Karpas-422 (cell line): ENCODE data around the gene LCMT2. TPM values are rescaled to one million over a fixed set of nuclear protein-coding genes. Genes with fewer than 3 reads are reported as not detected.

Source experiments
- DNase-seq: peaks from one replicate; pipeline ENCODE4 v3.0.0-alpha.2; 2015
- H2AFZ ChIP-seq: fragments of 200-600 bp; sonication (generic); 2 replicates; pipeline ENCODE4 v1.6.1; 2014; ENCODE audit warnings: antibody characterized with exemption, low read length, mixed read lengths
- H3K27ac ChIP-seq: fragments of 200-600 bp; sonication (generic); 2 replicates; pipeline ENCODE4 v1.5.1; 2014; ENCODE audit warnings: mild to moderate bottlenecking, low read length, moderate library complexity
- H3K27me3 ChIP-seq: fragments of 200-600 bp; sonication (generic); 2 replicates; pipeline ENCODE4 v1.6.1; 2014; ENCODE audit warnings: low read length, mixed read lengths
- H3K36me3 ChIP-seq: fragments of 200-600 bp; sonication (generic); 2 replicates; pipeline ENCODE4 v1.6.1; 2014; ENCODE audit warnings: low read length, mixed read lengths; ENCODE audit not compliant: insufficient read depth
- H3K4me1 ChIP-seq: fragments of 200-600 bp; sonication (generic); 2 replicates; pipeline ENCODE4 v1.6.1; 2014; ENCODE audit warnings: mild to moderate bottlenecking, low read length, mixed read lengths
- H3K4me2 ChIP-seq: fragments of 200-600 bp; sonication (generic); 2 replicates; pipeline ENCODE4 v1.6.1; 2014; ENCODE audit warnings: low read length, low read depth, mild to moderate bottlenecking; ENCODE audit not compliant: poor library complexity, severe bottlenecking
- H3K4me3 ChIP-seq: fragments of 200-600 bp; sonication (generic); 2 replicates; pipeline ENCODE4 v1.5.1; 2014; ENCODE audit warnings: mild to moderate bottlenecking, antibody characterized with exemption, low read length, mixed read lengths
- H3K79me2 ChIP-seq: fragments of 200-600 bp; sonication (generic); 2 replicates; pipeline ENCODE4 v1.6.1; 2014; ENCODE audit warnings: mild to moderate bottlenecking, low read length, mixed read lengths
- H3K9ac ChIP-seq: fragments of 200-600 bp; sonication (generic); 2 replicates; pipeline ENCODE4 v1.6.0; 2014; ENCODE audit warnings: low read length
- H3K9me2 ChIP-seq: fragments of 200-600 bp; sonication (generic), shearing (Covaris generic); replicated peaks from 2 replicates; pipeline ENCODE4 v1.6.0; 2014; ENCODE audit warnings: mild to moderate bottlenecking, low read length, moderate library complexity; ENCODE audit not compliant: insufficient read depth
- H3K9me3 ChIP-seq: fragments of 300-700, 200-600 bp; sonication (generic); 2 replicates; pipeline ENCODE4 v1.6.1; 2014; ENCODE audit warnings: low read length, mixed read lengths
- H4K20me1 ChIP-seq: fragments of 200-600 bp; sonication (generic); 2 replicates; pipeline ENCODE4 v1.6.1; 2014; ENCODE audit warnings: mild to moderate bottlenecking, antibody characterized with exemption, low read length, low read depth; ENCODE audit not compliant: insufficient read depth
- total RNA-seq: library from RNA; depleted of rRNA; stranded (reverse); fragments of >200 nt; shearing (Covaris generic); gene quantifications from 2 replicates; pipeline ENCODE4 v1.2.3, GENCODE V29; 2014; ENCODE audit warnings: low replicate concordance; rRNA removed

The LCMT2 gene
- total RNA-seq, 1 experiment from 2014 or later = 11.1 TPM

GRCh38 chr15:43274136-43274535, 56.2 kb downstream of the LCMT2 start:
- no peaks in the 10 kb centered on the region for H4K20me1 ChIP-seq
- no peak overlapping the region for H3K4me3 ChIP-seq
- no peak overlapping the region for H3K4me2 ChIP-seq
- H3K4me1 ChIP-seq = peaks cover 7% of the 10 kb centered on the region
- H3K36me3 ChIP-seq = no peaks in the 10 kb centered on the region
- DNase-seq = no peak
- H3K9me2 ChIP-seq = no peaks in the 10 kb centered on the region
- H2AFZ ChIP-seq = no peak overlapping the region
- no peaks in the 10 kb centered on the region for H3K9me3 ChIP-seq
- no peaks in the 10 kb centered on the region for H3K27me3 ChIP-seq
- H3K9ac ChIP-seq = no peak overlapping the region
- H3K79me2 ChIP-seq = no peaks in the 10 kb centered on the region
- H3K27ac ChIP-seq = no peak overlapping the region

Other genes with a start within 250 kb of the LCMT2 start
- gene UBR1, start 224.5 kb downstream of the LCMT2 start, total RNA-seq = 25.8 and 56.0 TPM in 2 replicates
- gene TMEM62, start 197.0 kb downstream of the LCMT2 start, total RNA-seq = 45.6 and 47.8 TPM in 2 replicates
- 119 and 130 TPM in 2 replicates for gene CCNDBP1, start 145.2 kb downstream of the LCMT2 start, total RNA-seq
- gene EPB42, start 109.6 kb downstream of the LCMT2 start, total RNA-seq = not detected in 2 replicates
- not detected in 2 replicates for gene TGM5, start 63.6 kb downstream of the LCMT2 start, total RNA-seq
- gene TGM7, start 28.3 kb downstream of the LCMT2 start, total RNA-seq = not detected in 2 replicates
- gene ZSCAN29, start 40.5 kb upstream of the LCMT2 start, total RNA-seq = 43.3 and 98.2 TPM in 2 replicates
- 16.4 and 35.0 TPM in 2 replicates for gene TUBGCP4, start 40.5 kb upstream of the LCMT2 start, total RNA-seq
- 62.7 and 82.3 TPM in 2 replicates for gene TP53BP1, start 162.6 kb upstream of the LCMT2 start, total RNA-seq
- 1.4 and 1.8 TPM in 2 replicates for gene MAP1A, start 187.0 kb upstream of the LCMT2 start, total RNA-seq